Stimulated activated effector memory CD8-positive, alpha-beta T cell treated with anti-CD3 and anti-CD28 coated beads, Interleukin-12 subunit alpha, Interleukin-12 subunit beta, amount 100 ng/mL, for 72 hours (primary cell): Measurements from ENCODE around the gene MED12L.
"Not testable (repeated sequence)": the region's sequence is repeated elsewhere in the genome, so short reads cannot be mapped to it uniquely, and the experiment has no call there.

ENCODE experiments used
- ATAC-seq: fragments of 150-1000 bp; cut with Tn5 transposase; 2 replicates; pipeline ENCODE4 v1.10.0; 2021
- DNase-seq, 2 donors: peaks; one replicate each; pipeline ENCODE4 v3.0.0; 2021 to 2022; ENCODE audit warnings: low spot score in 2 of 2
- H3K27ac Mint-ChIP-seq: one replicate; pipeline ENCODE4 v1.8.0; 2022; ENCODE audit warnings: mild to moderate bottlenecking, mixed read lengths
- H3K36me3 Mint-ChIP-seq: one replicate; pipeline ENCODE4 v1.8.0; 2022; ENCODE audit warnings: mild to moderate bottlenecking, mixed read lengths
- H3K4me1 Mint-ChIP-seq: one replicate; pipeline ENCODE4 v1.8.0; 2022; ENCODE audit warnings: mixed read lengths
- H3K4me3 Mint-ChIP-seq: one replicate; pipeline ENCODE4 v1.8.0; 2022; ENCODE audit warnings: mild to moderate bottlenecking, mixed read lengths
- H3K9me3 Mint-ChIP-seq: one replicate; pipeline ENCODE4 v1.8.0; 2022; ENCODE audit warnings: mixed read lengths

MED12L gene

DNA sequence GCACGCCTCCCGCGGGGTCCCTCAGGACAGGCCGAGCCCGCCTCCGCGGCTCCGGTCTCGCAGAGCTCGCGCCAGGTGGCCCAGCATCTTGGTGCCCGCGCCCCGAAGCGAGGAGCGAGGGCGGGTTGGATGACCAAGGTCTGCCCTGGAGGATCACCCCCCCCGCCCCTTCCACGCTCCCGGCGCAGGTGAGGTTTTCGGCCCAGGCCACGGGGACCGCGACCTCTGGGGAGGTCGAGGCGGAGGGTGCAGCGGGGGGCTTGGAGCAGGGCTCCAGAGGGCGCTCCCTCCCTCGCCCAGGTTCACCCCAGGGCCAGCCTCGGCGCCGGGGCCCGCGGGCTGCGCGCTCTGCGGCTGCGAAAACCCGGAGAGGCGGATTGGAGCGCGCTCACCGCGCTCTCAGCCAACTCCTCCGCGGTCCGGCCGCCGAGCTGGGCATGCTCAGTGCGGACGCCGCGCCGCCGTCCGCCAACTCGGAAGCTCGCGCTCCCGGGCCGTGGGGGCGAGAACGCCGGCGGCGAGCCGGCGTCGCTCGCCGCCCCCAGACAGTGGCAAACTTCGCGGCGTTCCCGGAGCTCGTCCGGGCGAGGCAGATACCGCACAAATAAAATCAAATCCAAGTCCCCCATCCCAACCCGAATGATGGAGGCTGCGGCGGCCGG, at the start of gene MED12L:
Gene MED12L, plus strand, starts transcription at position 438 of the 662 bp plus-strand sequence. CDS start 1,263 bp downstream, outside the sequence.
- H3K36me3 Mint-ChIP-seq, result no peaks in the 10 kb centered on the region
- ATAC-seq (peak; percentile 76), DNase-seq (peak; percentile 57 to 79)
- no peak within 1 kb of the TSS for H3K27ac Mint-ChIP-seq
- H3K4me1 Mint-ChIP-seq, result peaks cover 15% of the 10 kb centered on the region
- peak within 1 kb of the TSS; percentile 79 for H3K4me3 Mint-ChIP-seq
- no peaks in the 10 kb centered on the region for H3K9me3 Mint-ChIP-seq

GRCh38 chr3:151037746-151038477, 47.6 kb upstream of the MED12L start:
- Mint-ChIP-seq H3K36me3 (no peaks in the 10 kb centered on the region), H3K27ac (no peak overlapping the region), H3K9me3 (no peaks in the 10 kb centered on the region), H3K4me3 (no peak overlapping the region), H3K4me1 (no peaks in the 10 kb centered on the region)
- DNase-seq (no peak), ATAC-seq (no peak)

- Mint-ChIP-seq H3K4me1 (no peaks in the 10 kb centered on the region), H3K4me3 (no peak overlapping the region), H3K9me3 (no peaks in the 10 kb centered on the region), H3K36me3 (no peaks in the 10 kb centered on the region), H3K27ac (no peak overlapping the region)
- ATAC-seq (no peak), DNase-seq (no peak)
Observed at GRCh38 chr3:151044706-151045105, 40.8 kb upstream of the MED12L start.

GRCh38 chr3:151047636-151048035, 37.8 kb upstream of the MED12L start:
- no peak overlapping the region for H3K4me3 Mint-ChIP-seq
- no peaks in the 10 kb centered on the region for H3K4me1 Mint-ChIP-seq
- ATAC-seq, result no peak
- no peak overlapping the region for H3K27ac Mint-ChIP-seq
- no peaks in the 10 kb centered on the region for H3K9me3 Mint-ChIP-seq
- H3K36me3 Mint-ChIP-seq, result no peaks in the 10 kb centered on the region
- no peak for DNase-seq

DNA sequence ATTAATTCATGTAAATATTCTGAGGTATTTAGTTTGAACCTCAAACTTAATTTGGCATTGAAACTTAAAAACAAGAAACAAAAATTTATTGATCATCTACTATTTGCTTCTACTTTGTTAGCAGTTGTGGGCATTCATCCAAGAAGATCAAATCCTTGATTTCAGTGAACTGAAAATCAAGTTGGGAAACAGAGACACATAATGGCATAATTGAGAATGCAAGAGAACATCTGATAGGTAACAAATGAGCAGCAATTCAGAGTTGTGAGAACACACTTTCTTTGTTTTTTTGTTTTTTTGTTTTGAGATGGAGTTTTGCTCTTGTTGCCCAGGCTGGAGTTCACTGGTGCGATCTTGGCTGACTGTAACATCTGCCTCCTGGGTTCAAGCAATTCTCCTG, 33.9 kb upstream of the MED12L start:
- no peak for ATAC-seq
- Mint-ChIP-seq H3K9me3 (no peaks in the 10 kb centered on the region), H3K4me3 (no peak overlapping the region)

GRCh38 chr3:151052346-151052745, 33.1 kb upstream of the MED12L start:
- ATAC-seq, result no peak
- Mint-ChIP-seq H3K9me3 (no peaks in the 10 kb centered on the region), H3K4me3 (no peak overlapping the region), H3K27ac (no peak overlapping the region), H3K36me3 (no peaks in the 10 kb centered on the region), H3K4me1 (no peaks in the 10 kb centered on the region)
- DNase-seq, result no peak

More for the DNA sequence above, 33.9 kb upstream of the MED12L start:
- Mint-ChIP-seq H3K36me3 (no peaks in the 10 kb centered on the region), H3K27ac (no peak overlapping the region), H3K4me1 (no peaks in the 10 kb centered on the region)
- no peak for DNase-seq

GRCh38 chr3:151052756-151053155, 32.7 kb upstream of the MED12L start:
- Mint-ChIP-seq H3K4me3 (no peak overlapping the region), H3K9me3 (no peaks in the 10 kb centered on the region), H3K36me3 (no peaks in the 10 kb centered on the region), H3K27ac (no peak overlapping the region), H3K4me1 (no peaks in the 10 kb centered on the region)
- ATAC-seq (no peak), DNase-seq (no peak)

- H3K36me3 Mint-ChIP-seq, result no peaks in the 10 kb centered on the region
- no peak for DNase-seq
- no peaks in the 10 kb centered on the region for H3K4me1 Mint-ChIP-seq
- H3K4me3 Mint-ChIP-seq, result no peak overlapping the region
- H3K9me3 Mint-ChIP-seq, result no peaks in the 10 kb centered on the region
- no peak for ATAC-seq
- H3K27ac Mint-ChIP-seq, result no peak overlapping the region
Observed at GRCh38 chr3:151058740-151059139, 26.7 kb upstream of the MED12L start.

DNA sequence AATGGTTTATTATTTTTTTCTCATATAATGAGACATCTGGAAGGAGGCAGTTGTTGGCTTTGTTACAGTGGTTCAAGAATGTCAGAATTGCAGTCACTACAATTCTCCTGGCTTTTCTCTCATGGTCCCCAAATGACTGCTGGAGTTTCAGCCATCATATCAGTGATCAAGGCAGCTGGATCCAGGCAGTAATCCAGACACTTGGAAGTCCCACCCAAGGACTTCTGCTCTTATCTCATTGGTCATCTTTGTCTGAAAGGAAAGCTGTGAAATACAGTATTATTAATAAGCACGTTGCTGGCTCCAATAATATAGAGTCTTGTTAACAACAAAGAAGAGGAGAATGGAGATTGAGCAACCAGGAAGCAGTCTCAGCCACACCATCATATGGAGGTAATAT, 22.9 kb upstream of the MED12L start:
- H3K4me1 Mint-ChIP-seq, result no peaks in the 10 kb centered on the region
- ATAC-seq (no peak), DNase-seq (no peak)
- H3K4me3 Mint-ChIP-seq, result no peak overlapping the region
- no peaks in the 10 kb centered on the region for H3K9me3 Mint-ChIP-seq
- H3K36me3 Mint-ChIP-seq, result no peaks in the 10 kb centered on the region
- H3K27ac Mint-ChIP-seq, result no peak overlapping the region

DNA sequence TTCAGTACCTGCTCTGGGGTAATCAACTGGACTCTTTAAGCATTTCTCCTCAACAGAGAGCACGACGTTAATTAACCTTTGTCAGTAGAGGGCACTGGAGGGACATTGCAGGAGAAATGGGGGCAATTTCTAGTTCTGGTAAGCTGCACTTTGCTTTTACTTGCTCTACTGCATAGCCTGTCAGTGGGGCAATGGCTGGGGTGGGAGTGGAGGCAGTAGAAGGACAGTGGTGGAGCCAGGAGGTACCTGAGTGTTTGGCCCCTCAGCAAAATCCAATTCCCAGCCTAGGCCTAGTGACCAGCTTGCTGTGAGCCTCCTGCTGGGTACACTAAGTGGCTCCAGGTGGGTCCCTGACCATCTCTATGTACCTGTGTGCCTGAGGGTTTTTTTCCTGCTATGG, 18.3 kb upstream of the MED12L start:
- DNase-seq, result no peak
- Mint-ChIP-seq H3K36me3 (no peaks in the 10 kb centered on the region), H3K4me3 (no peak overlapping the region), H3K9me3 (no peaks in the 10 kb centered on the region), H3K27ac (no peak overlapping the region), H3K4me1 (no peaks in the 10 kb centered on the region)
- peak; percentile 44 for ATAC-seq

- H3K27ac Mint-ChIP-seq, H3K4me1 Mint-ChIP-seq, H3K9me3 Mint-ChIP-seq, ATAC-seq, H3K4me3 Mint-ChIP-seq, H3K36me3 Mint-ChIP-seq, DNase-seq: not testable (repeated sequence)
Observed at GRCh38 chr3:151072842-151073241, 12.6 kb upstream of the MED12L start.

DNA sequence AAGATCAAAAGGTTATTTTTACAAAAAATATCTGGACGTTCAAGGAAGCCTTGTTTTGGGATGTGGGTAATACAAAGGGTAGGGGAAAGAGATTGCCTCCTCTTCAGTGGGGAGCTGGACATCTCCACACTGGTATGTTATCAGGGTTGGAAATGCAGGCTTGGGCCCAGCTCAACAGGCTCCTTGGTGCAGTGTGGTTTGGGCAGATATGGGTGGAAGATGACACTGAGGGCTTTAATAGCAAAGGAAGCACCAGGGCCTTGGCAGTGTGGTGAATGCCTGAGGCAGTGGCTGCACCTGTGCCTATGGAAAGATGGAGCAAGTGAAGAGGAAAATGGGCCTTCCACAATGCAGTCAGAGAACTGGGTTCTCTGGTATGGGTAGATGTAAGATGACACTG, 11.2 kb upstream of the MED12L start:
- ATAC-seq (no peak), DNase-seq (no peak)
- H3K9me3 Mint-ChIP-seq, result no peaks in the 10 kb centered on the region
- H3K27ac Mint-ChIP-seq, result no peak overlapping the region
- H3K4me3 Mint-ChIP-seq, result no peak overlapping the region
- no peaks in the 10 kb centered on the region for H3K4me1 Mint-ChIP-seq
- no peaks in the 10 kb centered on the region for H3K36me3 Mint-ChIP-seq

- Mint-ChIP-seq H3K4me1 (no peaks in the 10 kb centered on the region), H3K27ac (no peak overlapping the region), H3K9me3 (no peaks in the 10 kb centered on the region), H3K36me3 (no peaks in the 10 kb centered on the region), H3K4me3 (no peak overlapping the region)
- DNase-seq, result no peak
- peak; percentile 33 for ATAC-seq
Observed at GRCh38 chr3:151075869-151076562, 9.4 kb upstream of the MED12L start.

DNA sequence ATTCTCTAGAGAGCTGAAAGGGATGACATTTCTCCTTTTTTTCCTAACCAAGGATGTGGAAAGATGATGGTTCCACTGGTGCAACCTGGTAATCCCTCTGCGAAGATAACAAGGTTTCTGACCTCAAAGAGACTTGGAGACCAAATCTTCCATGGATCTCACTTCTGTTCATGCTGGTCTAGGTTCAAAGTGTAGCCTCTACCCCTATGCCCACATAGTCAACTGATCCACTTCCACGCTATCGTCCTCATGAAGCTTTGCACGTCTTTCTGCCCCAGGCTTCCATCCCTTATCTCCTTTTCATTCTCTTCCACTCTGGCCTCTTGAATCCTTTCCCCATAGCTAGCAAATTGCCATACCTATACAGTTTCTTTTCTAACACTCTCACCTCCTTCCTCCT, 8.8 kb upstream of the MED12L start:
- Mint-ChIP-seq H3K27ac (no peak overlapping the region), H3K9me3 (no peaks in the 10 kb centered on the region), H3K36me3 (no peaks in the 10 kb centered on the region), H3K4me1 (no peaks in the 10 kb centered on the region), H3K4me3 (no peak overlapping the region)
- ATAC-seq (no peak), DNase-seq (no peak)

DNA sequence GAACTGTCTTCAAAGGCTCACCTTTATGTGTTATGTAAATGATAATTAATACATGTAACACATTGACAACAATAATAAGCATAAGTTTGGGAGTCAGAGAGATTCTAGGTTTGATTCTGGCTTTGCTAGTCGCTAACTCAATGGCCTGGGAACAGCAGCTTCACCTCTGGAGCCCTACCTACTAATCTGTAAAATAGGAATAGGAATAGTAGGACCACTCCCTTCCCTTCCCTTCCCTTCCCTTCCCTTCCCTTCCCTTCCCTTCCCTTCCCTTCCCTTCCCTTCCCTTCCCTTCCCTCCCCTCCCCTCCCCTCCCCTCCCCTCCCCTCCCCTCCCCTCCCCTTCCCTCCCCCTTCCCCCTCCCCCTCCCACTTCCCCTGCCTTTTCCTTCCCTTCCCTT, 4.4 kb upstream of the MED12L start:
- not testable (repeated sequence) for H3K9me3 Mint-ChIP-seq, H3K27ac Mint-ChIP-seq, DNase-seq, H3K36me3 Mint-ChIP-seq, H3K4me3 Mint-ChIP-seq, H3K4me1 Mint-ChIP-seq, ATAC-seq
